Suppressor macrophage treated with lipopolysaccharide for 1 hour (primary cell): ENCODE measurements around the gene SOS1.
A peak's percentile ranks its signal among the peaks of the same experiment; 100 is the strongest.

ENCODE experiments used
- DNase-seq, 3 donors: peaks; one replicate each; pipeline ENCODE4 v3.0.0-alpha.2; 2020 to 2022

SOS1 gene

GRCh38 chr2:39020383-39020782 is 100.5 kb downstream of the SOS1 start:
- DNase-seq, result no peak

- no peak for DNase-seq
Measured at GRCh38 chr2:39018638-39019037, 102.2 kb downstream of the SOS1 start.

DNA sequence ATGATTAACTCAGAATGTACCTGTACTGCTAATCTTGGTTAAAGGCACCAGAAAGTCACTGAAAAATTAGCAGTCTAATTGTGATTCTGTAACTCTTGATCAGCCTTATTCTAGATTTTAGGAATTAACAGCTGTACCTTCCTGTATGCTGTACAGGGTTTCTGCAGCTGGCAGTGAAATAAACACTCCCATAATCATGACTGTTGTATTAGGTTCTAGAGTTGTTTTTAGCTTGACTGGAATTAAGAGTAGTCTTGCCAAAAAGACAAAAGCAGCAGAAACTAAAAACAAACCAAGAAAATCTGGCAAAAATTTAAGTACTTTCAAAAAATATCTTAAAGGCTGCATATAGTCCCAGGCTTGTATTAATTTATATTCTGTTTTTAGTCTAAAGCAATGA is 103.5 kb downstream of the SOS1 start:
- no peak for DNase-seq

DNA sequence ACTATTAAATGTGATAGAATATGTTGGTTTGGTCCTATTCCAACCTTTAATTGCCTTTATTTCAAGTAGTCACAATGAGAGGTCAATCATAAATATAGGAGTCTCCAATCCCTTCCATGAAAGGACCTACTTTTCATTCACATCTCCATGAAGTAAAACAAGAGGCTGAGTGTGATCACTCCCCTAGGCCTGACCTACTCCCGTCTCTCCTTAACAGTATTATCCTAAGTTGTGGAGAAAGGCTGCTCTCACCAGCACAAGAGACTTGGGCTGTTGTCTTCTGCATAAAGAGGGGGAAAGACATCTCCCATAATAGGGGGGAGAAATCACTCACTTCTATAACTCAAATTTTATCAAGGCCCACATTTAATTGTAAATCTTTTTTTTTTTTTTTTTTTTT is 105.4 kb downstream of the SOS1 start:
- no peak for DNase-seq

DNA sequence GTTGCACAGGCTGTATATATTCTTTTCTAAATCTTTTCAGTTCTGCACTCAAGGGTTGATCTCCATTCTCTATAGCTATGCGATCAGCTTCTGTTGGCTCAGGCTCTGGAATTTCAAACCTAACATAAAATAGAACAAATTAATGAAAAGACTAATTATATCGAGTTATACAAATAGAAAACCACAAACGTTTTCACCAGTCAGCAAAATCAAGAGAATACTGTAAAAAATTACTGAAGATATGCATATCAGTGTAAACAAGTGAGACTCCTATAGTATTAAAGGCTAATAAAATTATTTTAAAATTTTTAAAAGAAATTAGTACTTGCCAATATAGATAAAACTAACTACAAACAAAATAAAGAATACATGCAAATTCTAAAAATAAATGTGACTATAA is 107.0 kb downstream of the SOS1 start:
- no peak for DNase-seq

DNA sequence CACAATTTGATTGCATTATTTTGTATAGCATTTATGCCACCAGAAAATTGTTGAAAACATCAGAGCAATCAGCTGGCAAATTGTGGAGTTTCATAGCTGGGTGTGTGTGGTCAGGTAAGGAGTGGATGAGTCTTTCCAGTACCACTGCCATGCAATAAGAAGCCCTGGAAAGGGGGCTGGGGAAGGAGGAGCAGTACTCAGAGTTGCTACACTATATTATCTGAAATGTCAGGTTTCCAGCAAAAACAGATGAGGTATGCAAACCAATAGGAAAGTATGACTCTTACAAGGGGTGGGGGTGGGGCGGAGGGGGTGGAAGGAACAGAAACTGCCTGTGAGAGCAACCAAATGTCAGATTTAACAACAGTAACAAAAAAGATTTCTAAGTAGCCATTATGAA is 112.2 kb downstream of the SOS1 start:
- DNase-seq, result peak; percentile 7 to 23 (median 20)

GRCh38 chr2:39007875-39008504 is 112.9 kb downstream of the SOS1 start:
- DNase-seq, result no peak

DNA sequence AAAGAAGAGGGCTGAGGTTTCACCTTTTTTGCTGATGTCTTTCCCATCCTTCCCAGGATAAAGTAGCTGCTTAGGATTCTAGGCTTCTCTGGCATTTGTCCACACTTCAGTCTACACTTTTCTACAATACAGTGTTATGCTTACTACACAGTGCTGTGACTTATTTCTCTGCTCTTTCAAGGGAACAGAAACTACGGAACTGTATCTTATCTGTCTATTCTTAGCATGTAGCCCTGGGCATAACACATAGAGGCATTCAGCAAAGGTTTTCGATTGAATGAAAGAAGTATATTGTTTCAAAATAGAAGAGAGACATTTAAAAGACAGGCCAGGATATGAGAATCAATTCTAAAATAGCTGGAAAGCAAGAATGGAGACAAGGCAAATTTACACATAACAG is 120.3 kb downstream of the SOS1 start:
- DNase-seq, result no peak

- DNase-seq, result peak; percentile 72 to 93 (median 85)
Measured at GRCh38 chr2:38997781-38998180, 123.1 kb downstream of the SOS1 start.

- DNase-seq, result no peak
Measured at GRCh38 chr2:38991899-38992298, 129.0 kb downstream of the SOS1 start.

DNA sequence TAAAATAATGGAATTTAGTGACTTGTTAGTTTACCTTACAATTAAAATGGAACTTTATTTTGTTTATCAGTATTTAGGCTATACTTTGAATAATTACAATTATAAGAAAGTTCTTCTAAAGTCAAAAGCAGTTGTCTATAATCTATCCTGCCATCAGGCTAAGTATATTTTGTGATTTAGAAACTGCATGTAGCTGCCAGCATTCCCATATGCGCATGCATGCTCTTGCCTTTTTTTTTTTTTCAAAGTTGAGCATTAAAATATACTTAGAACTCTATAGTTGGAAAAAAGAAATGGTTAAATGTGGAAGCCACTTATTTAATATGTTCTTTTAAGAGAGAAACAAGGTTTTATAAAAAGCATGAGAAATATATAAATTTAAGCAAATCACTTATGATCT is 132.1 kb downstream of the SOS1 start:
- no peak for DNase-seq

DNA sequence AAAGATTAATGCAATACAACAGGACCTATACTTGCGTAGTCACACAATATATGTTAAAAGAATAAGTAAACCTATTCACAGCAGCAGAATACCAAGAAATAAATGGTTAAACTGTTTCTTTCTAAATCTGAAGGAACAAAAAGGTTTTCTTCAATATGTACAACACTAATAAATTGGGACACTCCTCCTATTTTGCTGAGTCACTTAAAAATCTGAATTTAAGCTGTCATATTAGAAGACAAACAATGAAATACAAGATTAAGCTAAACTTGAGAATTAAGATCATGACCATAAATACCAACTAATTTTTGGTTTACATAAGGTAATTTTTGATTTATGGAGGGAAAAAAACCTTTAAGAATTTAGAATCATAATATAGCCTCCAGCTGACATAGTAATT is 138.4 kb downstream of the SOS1 start:
- no peak for DNase-seq

DNA sequence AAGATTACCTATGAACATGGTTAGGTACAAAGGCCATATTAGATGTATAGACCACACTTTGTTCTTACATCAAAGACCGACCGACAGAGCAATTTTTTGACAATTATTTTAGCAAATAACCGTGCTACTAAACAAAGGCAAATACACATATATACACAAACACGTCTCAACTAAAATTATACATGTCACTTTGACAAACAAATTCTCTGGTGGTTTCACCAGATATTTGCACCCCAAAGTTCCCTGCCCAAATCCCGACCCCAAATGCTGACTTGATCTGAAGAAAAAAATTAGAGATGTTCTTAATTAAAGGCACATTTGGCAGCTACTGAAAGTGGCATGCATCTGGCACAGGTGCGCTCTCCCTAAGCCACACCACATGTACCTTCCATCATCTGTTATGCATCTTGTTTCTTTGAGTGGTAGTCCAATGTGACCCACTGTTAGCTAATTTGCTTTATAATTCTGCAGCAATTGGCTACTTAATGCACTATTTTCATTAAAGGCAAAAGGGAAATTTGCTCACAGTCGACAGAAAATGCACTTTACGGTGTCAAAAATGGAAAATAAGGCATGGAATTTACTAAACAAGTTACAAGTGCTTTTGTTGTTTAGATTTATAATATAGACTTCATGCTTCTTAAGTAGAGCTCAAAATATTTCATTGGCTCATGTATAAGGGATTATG is 139.0 kb downstream of the SOS1 start:
- no peak for DNase-seq

GRCh38 chr2:38981003-38981669 is 139.7 kb downstream of the SOS1 start:
- no peak for DNase-seq

- DNase-seq, result no peak
Measured at GRCh38 chr2:38978908-38979307, 141.9 kb downstream of the SOS1 start.

- peak; percentile 58 to 83 (median 66) for DNase-seq
Measured at GRCh38 chr2:38978296-38978903, 142.5 kb downstream of the SOS1 start.

DNA sequence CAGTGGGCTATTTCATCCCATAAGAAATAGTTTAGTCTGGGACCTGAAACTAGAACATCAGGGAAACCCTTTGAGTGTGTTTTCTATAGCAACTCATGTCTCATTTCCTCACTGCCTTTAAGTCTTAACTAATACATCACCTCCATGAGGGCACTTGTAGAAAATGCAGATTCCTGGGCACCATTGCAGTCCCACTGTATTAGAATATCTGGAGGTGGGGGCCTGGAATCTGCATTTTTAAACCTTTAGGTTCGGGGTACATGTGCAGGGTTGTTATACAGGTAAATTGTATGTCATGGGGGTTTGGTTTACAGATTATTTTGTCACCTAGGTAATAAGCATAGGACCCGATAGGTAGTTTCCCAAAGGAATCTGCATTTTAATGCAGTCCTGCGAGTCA is 143.8 kb downstream of the SOS1 start:
- DNase-seq, result no peak

DNA sequence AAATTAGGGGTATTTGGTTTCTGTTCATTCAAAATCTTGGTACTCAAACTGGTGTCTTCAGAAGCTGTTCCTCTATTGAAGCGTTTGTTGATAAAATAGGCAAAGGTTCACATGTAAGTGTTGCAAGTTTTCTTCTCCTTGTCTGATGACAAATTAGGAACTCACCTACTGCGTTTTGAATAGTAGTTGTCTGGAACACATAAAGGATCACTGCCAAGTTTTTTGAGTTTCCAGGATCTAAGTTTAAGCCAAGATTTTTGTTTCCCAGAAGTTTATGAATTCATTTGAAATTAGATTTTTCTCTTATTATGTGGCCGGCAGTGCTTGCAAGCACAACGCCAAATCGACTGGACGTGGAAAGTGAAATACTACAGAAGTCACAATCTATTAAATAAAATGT is 145.8 kb downstream of the SOS1 start:
- DNase-seq, result no peak

- DNase-seq, result no peak
Measured at GRCh38 chr2:38973266-38973665, 147.6 kb downstream of the SOS1 start.

DNA sequence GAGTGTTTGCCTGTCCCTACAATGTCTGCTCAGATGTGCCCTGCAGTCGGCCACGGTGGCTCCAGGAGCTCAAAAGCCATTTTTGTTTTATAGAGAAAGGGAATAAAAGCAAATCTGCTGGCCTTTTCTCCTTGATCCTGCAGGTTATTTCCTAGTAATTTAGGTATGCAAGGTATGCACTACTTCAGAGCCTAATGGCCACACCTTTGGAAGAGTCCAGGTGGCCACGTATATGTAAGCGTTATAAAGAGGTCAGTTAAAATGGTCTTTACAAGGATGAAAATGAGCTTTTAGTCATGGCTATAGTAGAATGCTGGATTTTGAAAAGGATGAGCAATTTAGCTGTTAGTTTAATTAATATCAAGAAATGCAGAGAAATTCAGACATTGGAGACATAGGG is 149.5 kb downstream of the SOS1 start:
- no peak for DNase-seq

GRCh38 chr2:38968021-38968420 is 152.8 kb downstream of the SOS1 start:
- DNase-seq, result no peak

GRCh38 chr2:38966678-38967077 is 154.2 kb downstream of the SOS1 start:
- DNase-seq, result no peak

DNA sequence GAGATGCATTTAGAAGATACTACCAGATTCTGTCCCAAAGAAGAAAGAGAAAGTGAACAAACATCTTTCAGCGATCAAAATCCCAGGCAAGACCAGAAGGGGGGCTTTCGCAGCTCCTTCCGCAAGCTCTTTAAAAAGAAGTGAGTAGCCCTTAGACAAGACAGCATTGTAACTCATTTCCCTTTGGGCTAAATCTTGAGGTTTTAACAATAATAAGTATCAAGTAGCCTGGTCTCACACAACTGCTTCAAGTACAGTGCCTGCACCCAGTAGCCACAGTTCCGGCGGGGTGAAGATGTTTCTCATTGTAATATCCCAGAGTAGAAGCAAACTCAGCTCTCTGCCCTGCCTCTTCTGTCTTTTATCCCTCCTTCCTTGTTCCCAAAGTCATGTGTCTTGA is 154.8 kb downstream of the SOS1 start:
- no peak for DNase-seq
